ENCODE data around the gene AGK. TPM values are rescaled to one million over a fixed set of nuclear protein-coding genes. Genes with fewer than 3 reads are reported as not detected.

Gene AGK
- total and polyA plus RNA-seq, 2 of the 8 experiments (the other 6 are each of a cell fraction or from before 2014, with no cell fraction given): 25.8 to 34.0 TPM

DNA sequence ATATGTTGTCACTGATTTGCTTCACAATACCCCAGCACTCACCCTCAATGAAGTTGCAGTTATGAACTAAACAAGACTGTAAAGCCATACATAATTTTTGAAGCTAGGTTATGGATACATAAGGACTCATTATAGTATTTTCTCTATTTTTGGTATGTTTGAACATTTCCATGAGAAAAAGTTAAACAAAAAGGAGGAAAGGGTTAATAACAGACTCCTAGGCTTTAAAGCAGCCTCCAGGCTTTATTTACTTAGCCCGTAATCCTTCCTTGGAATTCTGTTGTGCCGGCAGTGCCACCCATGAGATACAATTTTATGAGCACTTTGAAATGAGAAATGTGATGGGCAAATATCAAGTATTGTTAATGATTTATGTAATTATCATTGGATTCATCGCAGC, 152.9 kb downstream of the AGK start:
- Histone ChIP-seq H3K36me3 (ENCODE audit: control insufficient read depth in 2 of 4, insufficient read depth in 4 of 4, low read length in 3 of 4) (no peaks in the 10 kb centered on the region), H3K79me2 (ENCODE audit: control insufficient read depth in 1 of 2, insufficient read depth in 2 of 2, low read length in 2 of 2) (peaks cover 0 to 18% of the 10 kb centered on the region in 2 experiments; a peak in 1 of 4 replicates), H2BK120ac (replicated peaks; ENCODE audit: low read depth, low read length) (no peak overlapping the region), H3K4ac (replicated peaks; ENCODE audit: insufficient read length, low read depth, low read length) (no peak overlapping the region), H2BK12ac (ENCODE audit: low read depth, low read length) (no peak overlapping the region), H3K56ac (replicated peaks; ENCODE audit: insufficient read length, low read depth, low read length) (no peak overlapping the region), H4K5ac (ENCODE audit: insufficient read length, low read depth, low read length) (no peak overlapping the region), H2AFZ (ENCODE audit: low read length) (no peak overlapping the region), H3K27ac (ENCODE audit: low read depth, low read length) (no peak overlapping the region), H3K79me1 (ENCODE audit: low read depth, low read length) (no peaks in the 10 kb centered on the region), H2AK5ac (ENCODE audit: low read depth, low read length) (no peak overlapping the region), H3K23ac (ENCODE audit: insufficient read length) (no peak overlapping the region), H3K9ac (replicated peaks in 1 of 4; ENCODE audit: extremely low read depth in 1 of 4, low read depth in 3 of 4, low read length in 3 of 4) (no peak overlapping the region), H3K4me3 (ENCODE audit: extremely low read depth in 1 of 4, insufficient read depth in 2 of 4, low read depth in 3 of 4, low read length in 4 of 4) (no peak overlapping the region), H4K91ac (replicated peaks; ENCODE audit: insufficient read length, low read length) (no peak overlapping the region), H2BK20ac (ENCODE audit: low read length) (no peak overlapping the region), H3K23me2 (ENCODE audit: low read depth, low read length) (peaks cover 3% of the 10 kb centered on the region; the same call in 1 of the 2 replicates), H3K14ac (ENCODE audit: insufficient read length) (no peak overlapping the region), H4K8ac (ENCODE audit: extremely low read depth, insufficient read depth, low read length) (no peak overlapping the region), H3K4me1 (replicated peaks in 1 of 4; ENCODE audit: control insufficient read depth in 3 of 4, insufficient read depth in 4 of 4, low read length in 3 of 4) (peaks cover 0 to 5% (median 4%) of the 10 kb centered on the region in 4 experiments; a peak in 5 of 7 replicates), H4K20me1 (replicated peaks in 1 of 2; ENCODE audit: control insufficient read depth in 1 of 2, insufficient read depth in 2 of 2, low read length in 2 of 2) (no peaks in the 10 kb centered on the region), H3K27me3 (replicated peaks in 1 of 4; ENCODE audit: control insufficient read depth in 3 of 4, extremely low read depth in 1 of 4, insufficient read depth in 3 of 4, low read length in 3 of 4) (peaks cover 0 to 8% (median 5%) of the 10 kb centered on the region in 4 experiments; a peak in 3 of 7 replicates), H3K4me2 (ENCODE audit: insufficient read depth in 1 of 2, low read depth in 2 of 2, low read length in 2 of 2) (no peak overlapping the region), H3K9me3 (ENCODE audit: insufficient read depth in 2 of 2, low read depth in 1 of 2, low read length in 1 of 2) (no peaks in the 10 kb centered on the region), H3K18ac (ENCODE audit: extremely low read depth, low read length) (no peak overlapping the region), H2BK5ac (ENCODE audit: low read depth, low read length) (no peak overlapping the region), H2BK15ac (ENCODE audit: low read length) (no peak overlapping the region)
- TF ChIP-seq SUZ12 (IDR thresholded peaks at IDR 0.05; ENCODE audit: low read length): no peak
- TF ChIP-seq, protein P1, sequence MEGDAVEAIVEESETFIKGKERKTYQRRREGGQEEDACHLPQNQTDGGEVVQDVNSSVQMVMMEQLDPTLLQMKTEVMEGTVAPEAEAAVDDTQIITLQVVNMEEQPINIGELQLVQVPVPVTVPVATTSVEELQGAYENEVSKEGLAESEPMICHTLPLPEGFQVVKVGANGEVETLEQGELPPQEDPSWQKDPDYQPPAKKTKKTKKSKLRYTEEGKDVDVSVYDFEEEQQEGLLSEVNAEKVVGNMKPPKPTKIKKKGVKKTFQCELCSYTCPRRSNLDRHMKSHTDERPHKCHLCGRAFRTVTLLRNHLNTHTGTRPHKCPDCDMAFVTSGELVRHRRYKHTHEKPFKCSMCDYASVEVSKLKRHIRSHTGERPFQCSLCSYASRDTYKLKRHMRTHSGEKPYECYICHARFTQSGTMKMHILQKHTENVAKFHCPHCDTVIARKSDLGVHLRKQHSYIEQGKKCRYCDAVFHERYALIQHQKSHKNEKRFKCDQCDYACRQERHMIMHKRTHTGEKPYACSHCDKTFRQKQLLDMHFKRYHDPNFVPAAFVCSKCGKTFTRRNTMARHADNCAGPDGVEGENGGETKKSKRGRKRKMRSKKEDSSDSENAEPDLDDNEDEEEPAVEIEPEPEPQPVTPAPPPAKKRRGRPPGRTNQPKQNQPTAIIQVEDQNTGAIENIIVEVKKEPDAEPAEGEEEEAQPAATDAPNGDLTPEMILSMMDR (IDR thresholded peaks at IDR 0.05; ENCODE audit: control extremely low read depth in 1 of 3, insufficient read depth in 1 of 3, low read depth in 1 of 3, low read length in 3 of 3): no peak
- POLR2A ChIA-PET (ENCODE audit: partially characterized antibody): no interaction called here
- FAIRE-seq: no peak
- CTCF ChIA-PET (ENCODE audit: partially characterized antibody): interaction anchor here (0.7 kb wide), 1 partner anchor 34 kb away, joined by 3 read pairs; the partner anchor contains the start of gene SSBP1
- 79% methylated on average over 3 of the region's 3 CpGs; no CpG with 5 or more reads in 1 of the 2 experiments for WGBS, 2 experiments (ENCODE audit: extremely low coverage in 1 of 2, insufficient coverage in 1 of 2, insufficient read length in 1 of 2, insufficient replicate concordance in 2 of 2, low coverage in 1 of 2, low lambda C conversion rate in 2 of 2, missing lambda C conversion rate in 1 of 2)
- DNase-seq (ENCODE audit: low read depth in 1 of 2, low spot score in 2 of 2): no peak
